GM10266 (cell line): ENCODE results near the gene IQSEC3.
"Not testable (repeated sequence)": the region's sequence is repeated elsewhere in the genome, so short reads cannot be mapped to it uniquely, and the experiment has no call there.

Experiments
- DNase-seq: peaks from one replicate; pipeline ENCODE4 v3.0.0; 2012; ENCODE audit errors: extremely low spot score
- TF ChIP-seq, protein P1 (sequence below): IDR thresholded peaks from 2 replicates; pipeline ENCODE4 v1.5.1; 2012; ENCODE audit warnings: mild to moderate bottlenecking, low read depth; ENCODE audit not compliant: control insufficient read depth, insufficient read depth; ENCODE audit errors: missing control alignments

The IQSEC3 gene

DNA sequence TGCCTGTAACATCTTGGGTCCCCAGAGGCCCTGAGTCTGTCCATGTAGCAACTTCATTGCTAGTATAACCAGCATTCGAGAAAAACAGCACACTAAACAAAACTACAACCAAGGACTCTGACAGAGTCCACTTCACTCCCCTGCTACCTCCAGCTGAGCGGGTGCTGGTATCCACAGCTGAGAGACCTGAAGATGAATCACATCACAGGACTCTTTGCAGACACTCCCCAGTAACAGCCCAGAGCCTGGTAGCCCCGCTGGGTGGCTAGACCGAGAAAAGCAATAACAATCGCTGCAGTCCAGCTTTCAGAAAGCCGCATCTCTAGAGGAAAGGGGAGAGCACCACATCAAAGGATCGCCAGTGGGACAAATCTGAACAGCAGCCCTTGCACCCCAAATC lies 9.0 kb upstream of the IQSEC3 start:
- TF ChIP-seq, protein P1, sequence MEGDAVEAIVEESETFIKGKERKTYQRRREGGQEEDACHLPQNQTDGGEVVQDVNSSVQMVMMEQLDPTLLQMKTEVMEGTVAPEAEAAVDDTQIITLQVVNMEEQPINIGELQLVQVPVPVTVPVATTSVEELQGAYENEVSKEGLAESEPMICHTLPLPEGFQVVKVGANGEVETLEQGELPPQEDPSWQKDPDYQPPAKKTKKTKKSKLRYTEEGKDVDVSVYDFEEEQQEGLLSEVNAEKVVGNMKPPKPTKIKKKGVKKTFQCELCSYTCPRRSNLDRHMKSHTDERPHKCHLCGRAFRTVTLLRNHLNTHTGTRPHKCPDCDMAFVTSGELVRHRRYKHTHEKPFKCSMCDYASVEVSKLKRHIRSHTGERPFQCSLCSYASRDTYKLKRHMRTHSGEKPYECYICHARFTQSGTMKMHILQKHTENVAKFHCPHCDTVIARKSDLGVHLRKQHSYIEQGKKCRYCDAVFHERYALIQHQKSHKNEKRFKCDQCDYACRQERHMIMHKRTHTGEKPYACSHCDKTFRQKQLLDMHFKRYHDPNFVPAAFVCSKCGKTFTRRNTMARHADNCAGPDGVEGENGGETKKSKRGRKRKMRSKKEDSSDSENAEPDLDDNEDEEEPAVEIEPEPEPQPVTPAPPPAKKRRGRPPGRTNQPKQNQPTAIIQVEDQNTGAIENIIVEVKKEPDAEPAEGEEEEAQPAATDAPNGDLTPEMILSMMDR, result no peak
- no peak for DNase-seq

DNA sequence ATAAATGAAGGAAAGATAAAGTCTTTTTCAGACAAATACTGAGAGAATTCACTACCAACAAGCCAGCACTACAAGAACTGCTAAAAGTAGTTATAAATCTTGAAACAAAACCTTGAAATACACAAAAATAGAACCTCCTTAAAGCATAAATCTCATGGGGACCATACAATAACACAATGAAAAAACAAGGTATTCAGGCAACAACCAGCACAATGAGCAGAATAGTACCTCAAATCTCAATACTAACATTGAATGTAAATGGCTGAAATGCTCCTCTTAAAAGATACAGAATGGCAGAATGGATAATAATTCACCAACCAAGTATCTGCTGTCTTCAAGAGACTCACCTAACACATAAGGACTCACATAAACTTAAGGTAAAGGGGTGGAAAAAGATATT lies 7.7 kb upstream of the IQSEC3 start:
- TF ChIP-seq, protein P1, result no peak
- no peak for DNase-seq

- DNase-seq, result not testable (repeated sequence)
Observed at GRCh38 chr12:61845-62244, 4.7 kb upstream of the IQSEC3 start.

DNA sequence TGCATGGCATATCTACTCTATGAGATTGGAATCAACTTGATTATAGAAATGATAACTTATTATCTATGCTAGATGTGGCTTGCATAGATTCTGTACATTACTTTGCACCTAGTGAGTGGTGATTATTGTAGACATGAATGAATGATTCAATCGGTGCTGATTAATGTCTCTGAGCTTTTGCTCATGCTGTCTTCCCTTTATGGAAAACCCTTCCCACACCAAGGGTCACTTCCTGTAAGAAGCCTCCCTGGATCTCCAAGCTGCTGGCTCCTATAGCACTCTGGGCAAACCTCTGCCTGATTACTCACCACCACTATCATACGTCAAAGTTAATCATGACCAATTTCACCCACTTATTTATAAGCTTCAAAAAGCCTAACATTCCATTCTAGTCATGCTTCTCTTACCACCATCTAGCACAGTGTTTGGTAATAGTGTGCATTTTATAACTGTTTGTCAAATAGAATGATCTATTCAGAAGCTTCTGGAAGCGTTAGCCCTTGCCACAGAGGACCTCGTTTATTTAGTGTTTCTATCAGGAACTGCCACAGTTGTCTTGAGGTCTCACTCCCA lies 990 bp upstream of the IQSEC3 start:
- DNase-seq, result not testable (repeated sequence)

DNA sequence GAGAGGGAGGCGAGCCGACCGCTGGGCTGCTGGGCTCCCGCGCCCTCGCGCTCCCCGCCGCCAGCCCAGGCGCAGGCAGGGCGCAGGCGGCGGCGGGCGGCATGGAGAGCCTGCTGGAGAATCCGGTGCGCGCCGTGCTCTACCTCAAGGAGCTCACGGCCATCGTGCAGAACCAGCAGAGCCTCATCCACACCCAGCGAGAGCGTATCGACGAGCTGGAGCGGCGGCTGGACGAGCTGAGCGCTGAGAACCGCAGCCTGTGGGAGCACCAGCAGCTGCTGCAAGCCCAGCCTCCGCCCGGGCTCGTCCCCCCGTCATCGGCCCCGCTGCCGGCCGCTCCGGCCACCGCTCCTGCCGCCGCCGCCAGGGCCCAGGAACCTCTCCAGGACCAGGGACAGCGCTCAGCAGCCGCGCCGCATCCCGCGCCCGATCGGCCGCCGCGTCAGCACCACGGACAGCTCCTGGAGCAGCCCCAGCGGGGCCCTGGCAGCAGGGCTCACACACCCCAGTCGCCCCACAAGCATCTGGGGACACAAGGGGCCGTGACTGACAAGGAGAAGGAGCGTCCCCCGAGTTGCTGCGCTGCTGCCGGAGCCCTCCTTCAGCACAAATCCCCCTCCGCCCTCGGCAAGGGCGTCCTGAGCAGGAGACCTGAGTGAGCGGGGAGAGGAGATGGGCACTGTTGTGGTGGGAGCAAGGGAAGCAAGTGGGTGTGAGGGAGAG lies 376 bp downstream of the IQSEC3 start:
- not testable (repeated sequence) for DNase-seq

DNA sequence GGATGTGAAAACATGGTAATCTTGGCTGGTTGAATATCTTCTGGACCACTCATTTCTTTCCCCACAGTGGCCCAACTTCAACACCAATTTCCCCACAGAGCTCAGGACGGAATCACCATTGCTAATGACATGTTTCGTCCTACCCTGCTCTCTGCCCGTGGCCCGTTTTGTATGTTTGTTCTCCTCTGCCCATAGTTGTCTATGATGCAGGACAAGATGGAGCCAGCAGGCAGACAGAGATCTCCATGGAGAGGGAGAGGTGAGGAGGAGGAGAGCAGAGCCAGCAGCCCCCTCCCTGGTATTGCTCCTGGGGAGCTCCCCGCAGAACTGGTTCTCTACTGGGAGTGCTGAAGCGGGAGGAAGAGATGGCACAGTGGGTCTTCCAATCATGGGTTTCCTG lies 3.1 kb downstream of the IQSEC3 start:
- not testable (repeated sequence) for DNase-seq

DNA sequence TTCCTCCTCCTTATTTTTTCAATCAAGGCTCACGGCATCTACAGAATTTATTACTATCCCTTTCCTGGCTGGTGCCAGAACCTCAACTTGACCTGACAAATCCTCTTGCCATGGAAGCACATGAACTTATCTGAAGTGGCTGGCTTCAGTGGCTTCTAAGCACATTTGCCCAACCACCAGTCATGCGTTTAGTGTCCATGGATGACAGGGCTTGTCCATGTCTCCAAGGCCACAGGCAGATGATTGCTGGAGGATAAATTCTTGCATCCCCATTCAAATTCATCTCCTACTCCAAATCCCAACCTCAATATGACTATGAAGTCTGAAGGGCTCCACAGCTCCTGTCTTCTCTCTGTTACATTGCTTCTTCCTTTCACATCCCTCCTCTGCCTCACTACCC lies 4.0 kb downstream of the IQSEC3 start:
- not testable (repeated sequence) for DNase-seq

- not testable (repeated sequence) for DNase-seq
Observed at GRCh38 chr12:72018-72417, 5.5 kb downstream of the IQSEC3 start.

DNA sequence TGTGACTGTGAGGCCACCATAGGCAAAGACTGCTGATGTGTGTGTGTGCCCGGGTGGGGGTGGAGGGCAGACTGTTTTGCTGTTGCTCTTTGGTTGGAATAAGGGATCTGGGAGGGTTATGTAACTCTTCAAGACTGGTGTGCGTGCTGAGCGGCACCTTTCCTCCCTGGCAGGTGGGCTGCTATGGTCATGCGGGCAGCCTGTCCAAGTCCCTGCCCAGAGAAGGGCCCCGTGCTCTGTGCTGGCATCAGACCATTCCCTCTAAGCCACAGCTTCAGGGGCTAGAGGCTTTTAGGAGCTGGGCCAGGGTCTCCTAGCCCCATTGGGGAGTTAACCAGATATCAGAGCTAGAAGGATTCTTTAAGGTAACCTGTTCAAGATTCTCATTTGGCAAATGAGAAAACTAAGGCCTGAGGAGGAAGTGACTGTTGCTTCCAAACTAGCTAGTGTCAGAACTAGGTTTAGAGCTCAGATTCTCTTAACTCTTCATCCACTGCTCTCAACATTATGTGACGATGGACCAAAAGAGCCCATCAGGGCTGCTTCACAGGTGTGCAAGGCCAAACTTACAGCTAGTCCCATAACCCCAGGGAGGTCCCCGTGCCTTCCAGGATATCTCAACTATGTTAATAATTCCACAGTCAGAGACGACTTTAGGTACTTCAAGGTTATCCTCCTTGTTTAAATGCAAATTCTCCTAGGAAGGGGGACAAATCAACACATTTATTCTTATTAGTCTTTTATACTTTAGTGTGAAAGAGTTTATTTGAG lies 8.0 kb downstream of the IQSEC3 start:
- DNase-seq, result not testable (repeated sequence)

DNA sequence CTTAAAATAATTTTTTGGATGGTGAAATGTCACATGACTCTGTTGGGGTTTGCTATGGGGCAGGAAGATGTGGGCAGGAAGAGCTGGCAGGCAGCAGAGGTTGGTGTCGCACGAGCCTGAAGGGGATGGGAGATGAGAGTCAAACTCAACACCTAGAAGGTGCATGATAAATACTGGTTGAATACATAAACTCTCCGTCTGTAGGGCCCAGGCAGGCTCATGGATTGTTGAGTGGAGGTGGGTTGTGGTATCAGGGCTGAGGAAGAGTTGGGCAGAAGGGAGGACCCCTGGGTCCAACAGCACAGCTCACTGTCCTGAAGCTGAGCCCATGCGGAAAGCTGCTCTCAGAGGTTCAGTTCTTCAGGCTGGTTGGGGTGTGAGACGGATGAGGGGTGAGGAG lies 9.0 kb downstream of the IQSEC3 start:
- not testable (repeated sequence) for DNase-seq

DNA sequence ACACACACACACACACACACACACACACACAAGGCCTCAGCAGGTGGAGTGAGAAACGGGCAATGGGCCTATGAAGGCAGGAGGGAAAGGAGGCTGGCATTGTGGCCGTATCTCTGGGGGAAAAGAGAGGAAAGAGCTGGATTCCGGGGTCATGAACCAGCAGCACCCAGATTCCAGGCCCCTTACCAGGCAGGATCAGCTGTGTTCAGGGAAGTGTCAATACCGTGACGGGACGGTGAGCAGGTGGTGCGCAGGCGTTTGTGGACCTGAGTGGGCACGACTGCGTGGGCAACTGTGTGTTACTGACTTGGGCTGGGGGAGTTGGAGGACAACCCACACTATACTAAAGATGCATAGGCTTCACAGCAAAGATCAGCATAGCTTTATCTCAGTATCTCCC lies 9.5 kb downstream of the IQSEC3 start:
- not testable (repeated sequence) for DNase-seq

GRCh38 chr12:76551-76950 lies 10.0 kb downstream of the IQSEC3 start:
- not testable (repeated sequence) for DNase-seq

- not testable (repeated sequence) for DNase-seq
Observed at GRCh38 chr12:77101-77719, 10.6 kb downstream of the IQSEC3 start.

DNA sequence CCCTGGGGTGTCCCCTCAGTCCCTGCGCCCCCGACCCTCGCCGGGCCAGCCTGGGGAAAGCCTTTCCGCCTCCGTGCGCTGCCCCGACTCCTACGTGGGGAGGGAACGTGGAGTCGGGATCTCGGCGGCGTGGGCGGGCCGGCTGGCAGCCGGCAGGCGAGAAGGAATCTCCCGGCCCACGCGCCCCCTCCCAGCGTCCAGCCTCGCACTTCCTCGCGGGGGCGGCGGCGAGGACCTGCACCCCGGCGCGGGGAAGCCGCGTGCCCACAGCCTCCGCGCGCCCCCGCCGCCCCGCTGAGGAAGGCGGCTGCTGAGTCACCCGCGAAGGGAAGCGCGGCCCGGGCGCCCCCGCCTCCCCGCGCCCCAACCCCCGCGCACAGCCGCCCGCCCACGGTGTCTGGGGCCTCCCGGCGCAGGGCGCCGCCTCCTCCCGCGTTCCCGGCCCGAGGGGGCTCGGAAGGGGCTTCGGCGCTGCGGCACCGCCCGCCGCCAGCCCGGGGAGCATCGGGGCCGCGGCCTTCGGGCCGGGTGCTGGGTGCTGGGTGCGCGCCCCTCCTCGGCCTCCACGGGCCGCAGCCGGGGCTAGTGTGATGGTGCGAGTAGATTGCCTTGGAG lies 11.3 kb downstream of the IQSEC3 start:
- not testable (repeated sequence) for DNase-seq
